HCT116 (cell line): ENCODE results near the gene RHBDD1.

Experiments used
- ATF3 ChIP-seq: IDR thresholded peaks from 2 replicates; pipeline ENCODE4 v1.6.1; 2012
- CTCF ChIP-seq, 3 experiments: fragments of 200-600 bp in 1 of 3; sonication (generic) in 1 of 3; IDR thresholded peaks in 2 of 3; conservative IDR thresholded peaks in 1 of 3; 2 replicates each; pipeline ENCODE4 v1.5.1; 2012 to 2017; ENCODE audit warnings: low read depth in 2 of 3, low read length in 2 of 3, antibody characterized with exemption in 1 of 3, borderline replicate concordance in 1 of 3, control low read depth in 1 of 3, mild to moderate bottlenecking in 1 of 3, mixed read lengths in 1 of 3, mixed run types in 1 of 3, moderate library complexity in 1 of 3; ENCODE audit not compliant: insufficient read depth in 1 of 3
- EGR1 ChIP-seq: IDR thresholded peaks from 2 replicates; pipeline ENCODE4 v1.6.1; 2012; ENCODE audit warnings: low read depth
- EZH2 ChIP-seq: fragments of 200-600 bp; sonication (generic); IDR thresholded peaks from 2 replicates; pipeline ENCODE4 v1.6.1; 2017; ENCODE audit warnings: antibody characterized with exemption, mixed run types
- EZH2phosphoT487 ChIP-seq: fragments of 200-600 bp; IDR thresholded peaks from 2 replicates; pipeline ENCODE4 v1.6.1; 2018; ENCODE audit warnings: antibody characterized with exemption, borderline replicate concordance
- POLR2A ChIP-seq: IDR thresholded peaks from 2 replicates; pipeline ENCODE4 v1.7.0; 2011; ENCODE audit warnings: borderline replicate concordance; ENCODE audit not compliant: insufficient read depth, insufficient read length; ENCODE audit errors: extremely low read depth
- POLR2AphosphoS5 ChIP-seq: IDR thresholded peaks from 2 replicates; pipeline ENCODE4 v1.6.1; 2011; ENCODE audit warnings: mild to moderate bottlenecking, low read depth, low read length, moderate library complexity
- RAD21 ChIP-seq: IDR thresholded peaks from 2 replicates; pipeline ENCODE4 v1.6.1; 2012; ENCODE audit warnings: low read depth, mild to moderate bottlenecking

- TF ChIP-seq EZH2phosphoT487 (no peak), CTCF (IDR thresholded peaks at IDR 0.05 in 2 of 3, conservative IDR thresholded peaks at IDR 0.05 in 1 of 3; ENCODE audit: borderline replicate concordance in 1 of 3, insufficient read depth in 1 of 3, low read depth in 2 of 3, low read length in 2 of 3) (no peak), POLR2AphosphoS5 (no peak), POLR2A (no peak), ATF3 (no peak), RAD21 (no peak), EGR1 (no peak), EZH2 (no peak)
Measured at GRCh38 chr2:226977775-226978190, 141.9 kb downstream of the RHBDD1 start.
